ENCODE data around the gene LTC4S. TPM values are rescaled to one million over a fixed set of nuclear protein-coding genes. Genes with fewer than 3 reads are reported as not detected.

The LTC4S gene
- total RNA-seq, 1 donor from 2014 or later: 4.0 TPM

GRCh38 chr5:179767496-179768100 is 26.2 kb upstream of the LTC4S start:
- no peak for TF ChIP-seq CTCF (conservative IDR thresholded peaks at IDR 0.05)
- no peaks in the 10 kb centered on the region for H3K27me3 Mint-ChIP-seq
- no peak overlapping the region for H3K27ac Mint-ChIP-seq
- no peak overlapping the region for H3K4me3 Mint-ChIP-seq
- no peak for DNase-seq (ENCODE audit: extremely low spot score, unreplicated experiment)
- no peaks in the 10 kb centered on the region for H3K9me3 Mint-ChIP-seq
- peaks cover 15% of the 10 kb centered on the region for H3K36me3 Mint-ChIP-seq
- H3K4me1 Mint-ChIP-seq (ENCODE audit: unreplicated experiment): peaks cover 15% of the 10 kb centered on the region

GRCh38 chr5:179768326-179769085 is 25.3 kb upstream of the LTC4S start:
- H3K36me3 Mint-ChIP-seq: peaks cover 17% of the 10 kb centered on the region
- DNase-seq (ENCODE audit: extremely low spot score, unreplicated experiment): no peak
- peaks cover 6% of the 10 kb centered on the region for H3K4me1 Mint-ChIP-seq (ENCODE audit: unreplicated experiment)
- TF ChIP-seq CTCF (conservative IDR thresholded peaks at IDR 0.05): no peak
- no peak overlapping the region for H3K4me3 Mint-ChIP-seq
- H3K27ac Mint-ChIP-seq: no peak overlapping the region
- no peaks in the 10 kb centered on the region for H3K9me3 Mint-ChIP-seq
- H3K27me3 Mint-ChIP-seq: no peaks in the 10 kb centered on the region

- Mint-ChIP-seq H3K36me3 (peaks cover 17% of the 10 kb centered on the region), H3K9me3 (no peaks in the 10 kb centered on the region), H3K27me3 (no peaks in the 10 kb centered on the region), H3K4me3 (no peak overlapping the region), H3K27ac (no peak overlapping the region), H3K4me1 (ENCODE audit: unreplicated experiment) (peaks cover 4% of the 10 kb centered on the region)
- no peak for DNase-seq (ENCODE audit: extremely low spot score, unreplicated experiment)
- no peak for TF ChIP-seq CTCF (conservative IDR thresholded peaks at IDR 0.05)
Observed at GRCh38 chr5:179769271-179769670, 24.5 kb upstream of the LTC4S start.

- peaks cover 17% of the 10 kb centered on the region for H3K36me3 Mint-ChIP-seq
- no peak overlapping the region for H3K27ac Mint-ChIP-seq
- H3K27me3 Mint-ChIP-seq: no peaks in the 10 kb centered on the region
- TF ChIP-seq CTCF (conservative IDR thresholded peaks at IDR 0.05): no peak
- no peak overlapping the region for H3K4me3 Mint-ChIP-seq
- DNase-seq (ENCODE audit: extremely low spot score, unreplicated experiment): no peak
- H3K4me1 Mint-ChIP-seq (ENCODE audit: unreplicated experiment): peaks cover 4% of the 10 kb centered on the region
- H3K9me3 Mint-ChIP-seq: no peaks in the 10 kb centered on the region
Observed at GRCh38 chr5:179769796-179770195, 24.0 kb upstream of the LTC4S start.

GRCh38 chr5:179771311-179771895 is 22.4 kb upstream of the LTC4S start:
- Mint-ChIP-seq H3K36me3 (peaks cover 17% of the 10 kb centered on the region), H3K27me3 (no peaks in the 10 kb centered on the region), H3K9me3 (no peaks in the 10 kb centered on the region), H3K4me1 (ENCODE audit: unreplicated experiment) (peaks cover 2% of the 10 kb centered on the region), H3K4me3 (no peak overlapping the region), H3K27ac (no peak overlapping the region)
- no peak for DNase-seq (ENCODE audit: extremely low spot score, unreplicated experiment)
- TF ChIP-seq CTCF (conservative IDR thresholded peaks at IDR 0.05): no peak
